ENCODE measurements around the gene TLR2.

The TLR2 gene

GRCh38 chr4:153684182-153684970 is at the start of gene TLR2:
TSS of gene TLR2 (plus strand) at chr4:153684280. CDS start at chr4:153702908, 18,628 bp downstream.
- peak; percentile 81 for DNase-seq

- no peak for DNase-seq
Observed at GRCh38 chr4:153634738-153635353, 49.2 kb upstream of the TLR2 start.

DNA sequence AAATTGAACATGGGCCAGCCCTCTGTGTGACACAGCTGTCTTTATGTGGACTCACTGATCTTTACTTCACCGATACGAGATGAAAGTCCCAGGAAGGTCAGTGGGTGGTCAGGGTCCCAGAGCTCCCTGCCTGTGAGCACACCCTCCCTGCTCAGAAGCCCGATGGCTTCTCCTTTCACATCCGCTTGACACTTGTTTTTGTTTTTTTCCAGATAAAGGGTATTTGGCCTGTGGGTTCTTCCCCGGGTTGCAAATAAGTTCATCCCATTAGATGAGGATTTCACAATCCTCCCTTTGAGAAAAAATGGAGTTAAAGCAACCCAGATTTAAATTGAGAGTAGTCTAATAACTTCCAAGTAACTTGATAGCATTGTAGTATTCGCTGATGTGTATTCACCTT is 48.2 kb upstream of the TLR2 start:
- no peak for DNase-seq

DNA sequence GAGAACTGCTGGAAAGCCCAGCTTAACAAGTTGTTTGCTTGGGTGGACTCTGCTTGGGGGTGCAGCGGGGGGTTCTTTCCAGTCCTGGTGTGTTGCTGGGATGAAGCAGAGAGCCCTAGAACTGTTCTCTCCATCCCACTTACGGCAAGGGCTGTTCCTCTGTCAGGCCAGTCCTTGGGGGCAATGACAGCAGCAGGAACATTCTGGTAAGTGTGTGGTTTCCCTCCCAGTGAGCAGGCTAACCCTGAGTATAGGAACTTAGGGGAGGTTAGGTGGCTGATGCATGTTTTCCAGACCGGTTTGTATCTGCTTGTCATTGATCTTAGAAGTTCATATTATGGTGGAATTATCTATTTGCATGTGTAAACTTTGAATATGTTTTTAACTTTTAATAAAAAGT is 46.9 kb upstream of the TLR2 start:
- DNase-seq, result no peak

GRCh38 chr4:153638011-153638410 is 46.1 kb upstream of the TLR2 start:
- no peak for DNase-seq

DNA sequence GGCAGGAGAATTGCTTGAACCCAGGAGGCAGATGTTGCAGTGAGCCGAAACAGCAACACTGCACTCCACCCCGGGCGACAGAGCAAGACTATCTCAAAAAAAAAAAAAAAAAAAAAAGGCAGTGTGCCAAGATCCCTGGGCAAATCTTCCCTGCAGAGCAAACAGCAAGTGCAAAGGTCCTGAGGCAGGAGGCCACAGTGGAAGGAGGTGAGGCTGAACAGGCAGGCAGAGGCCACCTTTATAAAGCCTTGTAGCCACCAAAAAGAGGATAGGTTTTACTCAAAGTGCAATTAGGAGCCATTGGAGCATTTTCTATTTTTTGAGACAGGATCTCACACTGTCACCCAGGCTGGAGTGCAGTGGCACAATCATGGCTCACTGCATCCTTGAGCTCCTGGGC is 45.1 kb upstream of the TLR2 start:
- DNase-seq, result no peak

- no peak for DNase-seq
Observed at GRCh38 chr4:153639833-153640802, 44.0 kb upstream of the TLR2 start.

- no peak for DNase-seq
Observed at GRCh38 chr4:153641532-153641931, 42.5 kb upstream of the TLR2 start.

DNA sequence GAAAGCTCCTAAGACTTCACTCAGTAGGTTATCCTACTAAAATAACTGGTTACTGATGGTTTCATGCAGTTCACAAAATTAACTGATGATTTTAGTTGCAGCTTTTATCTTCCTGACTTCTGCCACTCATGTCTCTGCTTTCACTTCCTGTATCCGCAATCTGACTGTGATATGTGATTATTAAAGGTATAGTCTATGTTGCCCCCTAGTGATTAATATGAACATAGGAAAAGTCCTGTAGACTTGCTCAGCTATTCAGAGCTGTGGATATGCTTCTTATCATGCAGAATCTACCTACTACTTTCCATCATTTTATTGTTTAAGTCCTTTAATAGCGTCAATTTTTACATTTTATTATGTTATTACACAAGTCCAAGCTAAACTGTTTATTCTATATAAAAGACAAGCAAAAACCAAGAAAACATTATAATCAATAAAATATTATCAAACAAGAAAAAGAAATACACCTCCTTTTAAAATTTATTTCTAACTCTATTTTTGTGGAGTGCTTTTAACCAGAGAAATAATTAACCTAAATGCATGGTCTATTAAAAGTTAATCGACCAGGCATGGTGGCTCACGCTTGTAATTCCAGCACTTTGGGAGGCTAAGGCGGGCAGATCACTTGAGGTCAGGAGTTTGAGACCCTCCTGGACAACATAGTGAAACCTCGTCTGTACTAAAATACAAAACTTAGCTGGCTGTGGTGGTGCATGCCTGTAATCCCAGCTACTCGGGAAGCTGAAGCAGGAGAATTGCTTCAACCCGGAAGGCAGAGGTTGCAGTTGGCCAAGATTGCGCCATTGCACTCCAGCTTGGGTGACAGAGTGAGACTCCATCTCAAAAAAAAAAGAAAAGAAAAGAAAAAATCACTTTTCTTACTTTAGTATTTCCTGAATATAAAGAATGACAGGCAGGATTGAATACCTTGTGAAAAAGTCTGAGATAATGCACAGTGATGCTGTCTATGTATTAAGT is 40.4 kb upstream of the TLR2 start:
- DNase-seq, result no peak

DNA sequence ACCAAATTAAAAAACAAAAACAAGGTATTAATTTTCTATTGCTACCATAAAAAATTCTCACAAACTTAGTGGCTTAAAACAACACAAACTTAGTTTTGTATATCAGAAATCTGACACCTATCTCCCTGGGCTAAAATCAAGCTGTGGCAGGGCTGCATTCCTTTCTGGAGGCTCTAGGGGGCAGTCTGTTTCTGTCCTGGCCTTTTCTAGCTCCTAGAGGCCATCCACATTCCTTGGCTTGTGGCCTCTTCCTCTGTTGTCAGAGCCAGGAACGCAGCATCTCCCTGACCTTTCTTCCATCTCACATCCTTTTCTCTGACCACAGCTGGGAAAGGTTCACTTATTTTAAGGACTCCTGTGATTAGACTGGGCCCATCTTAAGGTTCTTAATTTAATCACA is 38.9 kb upstream of the TLR2 start:
- no peak for DNase-seq

DNA sequence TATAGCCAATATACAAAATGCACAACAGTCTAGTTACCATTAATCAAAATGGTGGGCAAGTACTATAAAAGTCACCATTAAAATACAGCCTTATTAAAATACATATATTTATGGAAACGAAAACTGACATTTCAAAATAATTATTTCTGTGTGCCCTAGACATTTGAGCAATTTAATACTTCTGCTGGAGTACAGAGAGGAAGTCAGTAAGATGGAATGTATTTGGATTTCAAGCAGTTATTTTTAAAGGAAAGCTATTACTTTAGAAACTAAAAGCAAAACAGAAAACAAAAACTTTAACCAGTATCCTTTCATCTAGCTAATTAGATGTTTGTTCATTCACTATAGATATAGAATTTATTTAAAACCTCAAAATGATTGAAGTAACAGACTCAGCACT is 37.8 kb upstream of the TLR2 start:
- DNase-seq, result no peak

- no peak for DNase-seq
Observed at GRCh38 chr4:153646978-153647377, 37.1 kb upstream of the TLR2 start.

- DNase-seq, result no peak
Observed at GRCh38 chr4:153647975-153648374, 36.1 kb upstream of the TLR2 start.

GRCh38 chr4:153649572-153649991 is 34.5 kb upstream of the TLR2 start:
- no peak for DNase-seq

DNA sequence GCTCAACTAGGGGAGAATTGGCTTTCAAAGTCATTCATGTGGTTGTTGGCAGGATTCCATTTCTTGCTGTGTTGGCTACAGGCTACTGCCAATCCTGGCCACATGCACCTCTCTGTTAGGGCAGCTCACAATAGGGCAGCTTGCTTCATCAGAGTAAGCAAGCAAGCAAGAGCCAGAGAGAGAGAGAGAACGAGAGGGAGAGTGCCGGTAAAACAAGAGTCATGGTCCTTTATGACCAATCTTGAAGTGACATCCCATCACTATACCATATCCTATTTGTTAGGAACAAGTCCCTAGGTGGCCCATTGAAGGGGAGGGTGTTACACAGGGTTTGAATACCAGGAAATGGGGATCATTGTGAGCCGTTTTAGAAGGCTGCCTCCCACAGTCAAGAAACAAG is 33.0 kb upstream of the TLR2 start:
- DNase-seq, result no peak

DNA sequence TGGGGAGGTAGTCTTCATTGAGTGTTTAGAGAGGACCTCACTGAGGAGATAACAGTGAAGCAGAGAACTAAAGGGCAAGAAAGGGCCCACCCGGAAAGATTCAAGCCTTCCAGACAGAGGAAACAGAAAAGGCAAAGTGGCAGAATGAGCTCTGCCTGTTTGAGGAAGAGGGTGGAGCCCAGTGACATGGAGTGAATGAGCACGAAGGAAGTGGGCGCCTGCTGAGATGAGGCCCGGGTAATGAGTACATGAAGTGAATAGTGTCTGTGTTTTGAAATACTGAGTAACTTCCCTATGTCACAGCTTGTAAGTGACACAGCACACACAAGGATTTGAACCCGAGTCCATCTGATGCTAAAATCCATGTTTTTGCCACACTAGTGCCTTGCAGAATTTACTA is 32.5 kb upstream of the TLR2 start:
- peak; percentile 46 for DNase-seq

- DNase-seq, result no peak
Observed at GRCh38 chr4:153652051-153652784, 31.9 kb upstream of the TLR2 start.

GRCh38 chr4:153655002-153655541 is 29.0 kb upstream of the TLR2 start:
- DNase-seq, result no peak

DNA sequence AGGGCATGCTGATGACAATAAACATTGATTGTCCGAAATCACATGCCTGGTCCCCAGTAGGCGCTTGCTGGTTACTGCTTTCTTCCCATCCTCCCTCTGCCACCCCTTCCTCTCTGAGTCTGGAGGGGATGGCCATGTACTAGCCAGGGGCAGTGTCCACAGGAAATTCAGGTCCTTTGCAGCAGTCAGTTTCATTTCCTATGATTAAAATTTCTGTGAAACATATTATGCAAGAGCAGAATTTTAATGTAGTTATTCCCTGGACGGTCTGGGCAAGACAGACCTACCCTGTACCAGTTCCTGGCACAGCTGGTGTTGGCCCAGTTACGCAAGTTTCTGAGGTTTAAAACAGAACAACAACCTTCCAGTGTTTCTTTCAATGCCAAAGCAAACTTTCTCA is 28.2 kb upstream of the TLR2 start:
- peak; percentile 37 for DNase-seq

DNA sequence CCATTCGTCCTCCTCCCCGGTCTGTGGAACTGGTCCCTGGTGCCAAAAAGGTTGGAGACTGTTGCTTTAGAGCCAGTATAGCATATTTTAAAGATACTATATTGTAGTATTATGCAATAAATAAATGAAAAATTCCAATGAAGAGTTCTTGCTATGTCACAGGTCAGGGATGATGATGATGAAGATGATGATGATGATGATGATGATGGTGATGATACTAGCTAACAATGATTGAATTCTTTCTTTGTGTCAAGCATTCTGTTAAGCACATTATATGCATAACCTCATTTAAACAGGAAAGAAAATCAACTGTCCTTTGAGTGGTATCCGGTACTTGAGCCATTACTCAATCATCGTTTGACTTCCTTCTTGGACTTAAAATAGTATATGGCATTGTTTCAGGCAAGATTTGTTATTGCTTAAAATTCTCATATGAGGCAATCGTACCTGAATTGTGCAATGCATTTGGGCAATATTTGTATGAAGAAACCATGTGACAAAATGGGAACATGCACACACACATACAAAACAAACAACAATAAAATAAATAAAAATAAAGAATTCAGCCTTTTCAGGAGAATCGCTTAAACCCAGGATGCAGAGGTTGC is 22.8 kb upstream of the TLR2 start:
- DNase-seq, result no peak

DNA sequence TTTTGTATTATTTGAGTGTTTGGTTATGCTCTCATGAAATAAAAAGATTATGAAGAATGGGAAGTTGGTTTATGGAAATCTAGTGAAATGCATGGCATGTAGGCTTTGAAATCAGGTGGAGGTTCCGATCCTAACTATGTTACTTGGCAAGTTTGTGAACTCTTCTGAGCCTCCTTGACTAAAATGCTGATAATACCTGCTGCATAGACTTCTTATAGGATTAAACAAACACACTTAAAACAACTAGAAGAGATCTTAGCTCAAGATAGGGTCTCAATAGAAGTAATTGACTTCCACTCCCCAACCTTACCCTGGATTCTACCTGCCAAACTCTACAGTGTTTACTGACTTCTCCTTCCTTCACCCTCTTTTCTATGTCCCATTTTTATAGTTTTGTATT is 22.2 kb upstream of the TLR2 start:
- DNase-seq, result no peak

Measured in femur (tissue), 1 donor.